Measurements from ENCODE around the gene HERPUD2. TPM values are rescaled to one million over a fixed set of nuclear protein-coding genes. Genes with fewer than 3 reads are reported as not detected.
A peak's percentile ranks its signal among the peaks of the same experiment; 100 is the strongest.

Gene HERPUD2
- total RNA-seq, 1 donor from 2014 or later: 31.5 TPM

DNA sequence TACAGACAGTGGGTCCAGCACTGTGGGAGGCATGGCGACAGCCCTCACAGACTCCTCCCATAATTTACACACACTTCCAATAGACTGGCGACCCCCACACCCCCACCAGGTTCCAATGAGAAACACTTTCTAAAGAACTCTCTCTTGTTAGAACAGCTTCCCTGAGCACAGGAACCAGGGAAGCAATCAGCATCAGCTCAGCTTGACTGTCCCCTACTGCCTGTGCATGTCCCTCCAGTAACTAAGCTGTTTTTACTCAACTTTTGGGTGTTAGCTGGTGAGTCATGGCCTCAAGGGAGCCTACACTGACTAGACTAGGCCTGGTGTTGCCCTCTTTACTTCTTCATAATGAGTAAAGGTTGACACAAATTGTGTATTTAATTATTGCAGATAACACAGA, 32.6 kb upstream of the HERPUD2 start:
- peak overlapping the region; percentile 69 for H3K4me3 Mint-ChIP-seq
- ChIA-PET CTCF (interaction anchor here (1.1 to 7.2 kb wide), 8 partner anchors 9 to 179 kb away, joined by 3 to 96 read pairs (median 6); partner anchors contain the start of gene SEPTIN7), POLR2A (interaction anchor here (0.7 to 11.4 kb wide), 5 partner anchors 11 to 85 kb away, joined by 4 to 442 read pairs (median 10); partner anchors contain the start of genes HERPUD2 and SEPTIN7)
- peaks cover 98% of the 10 kb centered on the region for H3K4me1 Mint-ChIP-seq
- H3K36me3 Mint-ChIP-seq (ENCODE audit: low read depth): no peaks in the 10 kb centered on the region
- H3K27ac Mint-ChIP-seq: peak overlapping the region; percentile 93
- no peaks in the 10 kb centered on the region for H3K9me3 Mint-ChIP-seq
- ATAC-seq (ENCODE audit: low read depth) (peak; percentile 54), DNase-seq (peak; percentile 34)
- TF ChIP-seq, protein P1, sequence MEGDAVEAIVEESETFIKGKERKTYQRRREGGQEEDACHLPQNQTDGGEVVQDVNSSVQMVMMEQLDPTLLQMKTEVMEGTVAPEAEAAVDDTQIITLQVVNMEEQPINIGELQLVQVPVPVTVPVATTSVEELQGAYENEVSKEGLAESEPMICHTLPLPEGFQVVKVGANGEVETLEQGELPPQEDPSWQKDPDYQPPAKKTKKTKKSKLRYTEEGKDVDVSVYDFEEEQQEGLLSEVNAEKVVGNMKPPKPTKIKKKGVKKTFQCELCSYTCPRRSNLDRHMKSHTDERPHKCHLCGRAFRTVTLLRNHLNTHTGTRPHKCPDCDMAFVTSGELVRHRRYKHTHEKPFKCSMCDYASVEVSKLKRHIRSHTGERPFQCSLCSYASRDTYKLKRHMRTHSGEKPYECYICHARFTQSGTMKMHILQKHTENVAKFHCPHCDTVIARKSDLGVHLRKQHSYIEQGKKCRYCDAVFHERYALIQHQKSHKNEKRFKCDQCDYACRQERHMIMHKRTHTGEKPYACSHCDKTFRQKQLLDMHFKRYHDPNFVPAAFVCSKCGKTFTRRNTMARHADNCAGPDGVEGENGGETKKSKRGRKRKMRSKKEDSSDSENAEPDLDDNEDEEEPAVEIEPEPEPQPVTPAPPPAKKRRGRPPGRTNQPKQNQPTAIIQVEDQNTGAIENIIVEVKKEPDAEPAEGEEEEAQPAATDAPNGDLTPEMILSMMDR (IDR thresholded peaks at IDR 0.05): no peak
- no peaks in the 10 kb centered on the region for H3K27me3 Mint-ChIP-seq
- intact Hi-C loops (cut with micrococcal nuclease): loop anchor here (10.0 kb wide), 1 partner anchor 427 kb away; the partner anchor contains the start of gene EEPD1

DNA sequence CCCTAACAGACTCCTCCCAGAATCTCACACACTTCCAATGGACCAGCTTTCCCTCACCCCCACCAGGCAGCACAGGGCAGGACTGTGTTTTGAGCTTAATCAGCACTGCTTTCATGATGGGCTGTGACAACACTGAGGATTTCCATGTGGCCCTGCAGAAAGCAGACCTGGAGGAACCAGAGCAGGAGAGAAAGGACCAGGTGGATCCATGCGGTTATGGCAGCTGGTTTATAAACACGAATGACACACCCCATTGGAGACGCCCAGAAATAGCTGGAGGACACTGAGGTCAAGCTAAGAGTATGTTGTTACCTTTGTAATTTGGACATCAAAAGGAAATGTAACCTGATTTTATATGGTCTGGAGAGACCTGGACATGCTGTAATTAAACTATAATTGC, 31.7 kb upstream of the HERPUD2 start:
- H3K4me1 Mint-ChIP-seq: peaks cover 98% of the 10 kb centered on the region
- ATAC-seq (ENCODE audit: low read depth): no peak

DNA sequence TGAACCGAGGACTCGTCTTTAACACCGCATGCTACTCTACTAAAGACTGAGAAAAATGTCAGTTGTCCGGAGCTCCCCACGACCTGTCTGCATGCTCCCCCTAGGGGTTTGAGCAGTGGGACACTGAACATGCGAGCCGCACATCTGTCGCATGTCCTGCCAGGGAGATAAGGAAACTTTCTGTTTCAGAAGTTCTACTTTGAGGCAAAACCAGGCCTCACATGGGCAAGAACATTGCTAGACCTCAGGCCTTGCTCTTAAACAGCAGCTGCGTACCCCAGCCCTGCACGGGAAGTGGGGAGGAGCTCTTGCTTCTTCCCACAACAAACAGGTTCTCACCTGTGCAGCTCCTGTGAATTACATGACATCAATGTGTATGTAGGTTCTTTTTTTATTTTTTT, 30.3 kb upstream of the HERPUD2 start:
- Mint-ChIP-seq H3K4me1 (peaks cover 92% of the 10 kb centered on the region), H3K27ac (peak overlapping the region; percentile 93), H3K36me3 (ENCODE audit: low read depth) (no peaks in the 10 kb centered on the region), H3K4me3 (peak overlapping the region; percentile 60), H3K9me3 (no peaks in the 10 kb centered on the region), H3K27me3 (no peaks in the 10 kb centered on the region)
- TF ChIP-seq, protein P1 (IDR thresholded peaks at IDR 0.05): no peak
- CTCF ChIA-PET: interaction anchor here (1.7 to 7.2 kb wide), 4 partner anchors 11 to 182 kb away, joined by 7 to 96 read pairs (median 34); partner anchors contain the start of gene SEPTIN7
- DNase-seq (no peak), ATAC-seq (ENCODE audit: low read depth) (no peak)
- POLR2A ChIA-PET: interaction anchor here (0.8 to 11.4 kb wide), 5 partner anchors 16 to 125 kb away, joined by 3 to 442 read pairs (median 5); partner anchors contain the start of genes HERPUD2 and SEPTIN7
- intact Hi-C loops (cut with micrococcal nuclease): loop anchor here (10.0 kb wide), 1 partner anchor 430 kb away; the partner anchor contains the start of gene EEPD1

More for the DNA sequence above, 31.7 kb upstream of the HERPUD2 start:
- DNase-seq: no peak
- H3K9me3 Mint-ChIP-seq: no peaks in the 10 kb centered on the region
- no peaks in the 10 kb centered on the region for H3K27me3 Mint-ChIP-seq
- ChIA-PET POLR2A (interaction anchor here (0.8 to 11.4 kb wide), 3 partner anchors 17 to 74 kb away, joined by 3 to 442 read pairs (median 16); partner anchors contain the start of genes HERPUD2 and SEPTIN7), CTCF (interaction anchor here (1.3 to 7.2 kb wide), 5 partner anchors 14 to 180 kb away, joined by 3 to 96 read pairs (median 12); partner anchors contain the start of gene SEPTIN7)
- H3K36me3 Mint-ChIP-seq (ENCODE audit: low read depth): no peaks in the 10 kb centered on the region
- H3K4me3 Mint-ChIP-seq: no peak overlapping the region
- TF ChIP-seq, protein P1 (IDR thresholded peaks at IDR 0.05): no peak
- peak overlapping the region; percentile 93 for H3K27ac Mint-ChIP-seq
- intact Hi-C loops (cut with micrococcal nuclease): loop anchor here (10.0 kb wide), 1 partner anchor 428 kb away; the partner anchor contains the start of gene EEPD1

DNA sequence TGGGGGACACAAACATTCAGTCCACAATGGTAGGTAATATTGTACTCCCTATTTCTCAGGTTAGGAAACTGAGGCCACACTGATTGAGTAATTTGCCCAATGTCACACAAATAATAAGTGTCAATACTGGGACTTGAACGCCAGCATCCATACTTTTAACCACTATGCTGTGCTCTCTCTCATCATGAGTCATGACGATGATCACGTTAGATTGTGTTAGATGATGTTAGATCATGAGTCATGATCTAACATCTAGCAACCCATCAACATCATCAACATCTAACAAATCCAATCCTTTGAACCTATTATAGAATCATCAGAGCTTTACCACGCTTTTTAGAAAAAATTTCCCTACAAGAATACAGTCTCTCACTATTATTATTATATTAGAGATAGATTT, 28.1 kb upstream of the HERPUD2 start:
- DNase-seq: no peak
- ChIA-PET POLR2A (interaction anchor here (0.8 to 11.4 kb wide), 4 partner anchors 10 to 78 kb away, joined by 3 to 442 read pairs (median 5); partner anchors contain the start of genes HERPUD2 and SEPTIN7), CTCF (interaction anchor here (1.4 to 2.8 kb wide), 3 partner anchors 11 to 79 kb away, joined by 3 to 11 read pairs (median 6); no protein-coding TSS in a partner anchor)
- peak overlapping the region; percentile 41 for H3K27ac Mint-ChIP-seq
- H3K27me3 Mint-ChIP-seq: no peaks in the 10 kb centered on the region
- ATAC-seq (ENCODE audit: low read depth): no peak
- no peak overlapping the region for H3K4me3 Mint-ChIP-seq
- no peaks in the 10 kb centered on the region for H3K9me3 Mint-ChIP-seq
- H3K4me1 Mint-ChIP-seq: peaks cover 73% of the 10 kb centered on the region
- TF ChIP-seq, protein P1 (IDR thresholded peaks at IDR 0.05): no peak
- intact Hi-C loops (cut with micrococcal nuclease): loop anchor here (10.0 kb wide), 1 partner anchor 432 kb away; the partner anchor contains the start of gene EEPD1
- H3K36me3 Mint-ChIP-seq (ENCODE audit: low read depth): no peaks in the 10 kb centered on the region
